Uterus (tissue), 4 donors: ENCODE measurements around the gene PLP2. TPM values are rescaled to one million over a fixed set of nuclear protein-coding genes. Genes with fewer than 3 reads are reported as not detected.
A peak's percentile ranks its signal among the peaks of the same experiment; 100 is the strongest.

Source experiments
- DNase-seq, 2 donors: peaks; one replicate each; pipeline ENCODE4 v3.0.0-alpha.2; 2019 to 2020
- H3K27ac ChIP-seq, 2 donors: fragments of 200-600 bp; sonication (generic); 1 replicate in 1 of 2; 2 replicates in 1 of 2; pipeline ENCODE4 v1.5.1; 2016 to 2018
- H3K27me3 ChIP-seq, 2 donors: fragments of 200-600 bp; sonication (generic); one replicate each; pipeline ENCODE4 v1.5.1; 2018 to 2019; ENCODE audit warnings: control low read depth in 1 of 2
- H3K36me3 ChIP-seq, 2 donors: fragments of 200-600 bp; sonication (generic); one replicate each; pipeline ENCODE4 v1.5.1; 2019; ENCODE audit warnings: control low read depth in 1 of 2
- H3K4me1 ChIP-seq, 2 donors: fragments of 200-600 bp; sonication (generic); one replicate each; pipeline ENCODE4 v1.5.1; 2018 to 2019; ENCODE audit warnings: control low read depth in 1 of 2
- H3K4me3 ChIP-seq, 2 donors: fragments of 200-600 bp; sonication (generic); 1 replicate in 1 of 2; 2 replicates in 1 of 2; pipeline ENCODE4 v1.5.1; 2018 to 2019; ENCODE audit warnings: mild to moderate bottlenecking in 1 of 2
- H3K9me3 ChIP-seq, 2 donors: fragments of 200-600 bp; sonication (generic); one replicate each; pipeline ENCODE4 v1.5.1; 2019; ENCODE audit warnings: control low read depth in 1 of 2
- CTCF ChIP-seq, 4 experiments: fragments of 200-600 bp in 2 of 4; fragments of 450-650 bp in 2 of 4; sonication (generic) in 2 of 4; IDR thresholded peaks; one replicate each; pipeline ENCODE4 v1.5.1; 2016 to 2019; ENCODE audit warnings: antibody characterized with exemption in 4 of 4, mild to moderate bottlenecking in 2 of 4, moderate library complexity in 1 of 4
- POLR2A ChIP-seq, 2 donors: fragments of 450-650 bp; IDR thresholded peaks; one replicate each; pipeline ENCODE4 v1.6.1; 2016; ENCODE audit warnings: antibody characterized with exemption in 2 of 2, mild to moderate bottlenecking in 1 of 2, moderate library complexity in 1 of 2
- intact Hi-C: fragments of 100-400 bp; cut with DNase I; formaldehyde crosslinking; loops from one replicate; pipeline ENCODE4 v1.15.1; 2023; ENCODE audit warnings: low total_unique reads
- total RNA-seq, 4 donors: library from RNA; depleted of rRNA in 3 of 4; stranded (reverse); fragments of >200 nt in 3 of 4; gene quantifications; one replicate each; pipeline versions ENCODE4 v1.1.0 to v1.2.4, GENCODE V29; 2014 to 2023
- donor health status: DM: yes; HTN: yes; CAD: no.

The PLP2 gene
- total RNA-seq, 4 donors from 2014 or later: 2.6 to 171 (median 23.3) TPM

DNA sequence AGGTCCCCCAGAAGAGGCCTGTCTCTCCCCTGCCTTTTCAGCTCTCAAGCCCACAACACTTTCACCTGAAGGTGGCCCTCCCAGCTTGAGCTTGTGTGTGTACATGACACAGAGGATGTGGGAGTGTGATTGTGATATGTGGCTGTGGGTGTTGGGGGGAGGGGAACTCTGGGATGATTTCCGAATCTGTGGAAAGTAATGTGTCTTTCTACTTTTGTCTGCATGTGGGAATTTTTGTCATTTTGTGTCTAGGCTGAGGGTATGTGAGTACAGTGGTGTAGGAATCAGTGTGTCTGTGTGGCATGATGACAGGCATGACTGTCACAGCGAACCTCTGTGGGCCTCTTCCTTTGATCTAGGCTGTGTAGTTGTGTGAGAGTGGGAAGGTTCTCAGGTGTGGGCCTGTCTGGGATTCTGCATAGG, 21.9 kb downstream of the PLP2 start:
- intact Hi-C loops: no loop called here
- no peaks in the 10 kb centered on the region for H3K36me3 ChIP-seq

GRCh38 chrX:49197543-49198087, 25.9 kb downstream of the PLP2 start:
- no peaks in the 10 kb centered on the region for H3K27me3 ChIP-seq
- TF ChIP-seq CTCF (IDR thresholded peaks at IDR 0.05): no peak
- no peak for TF ChIP-seq POLR2A (IDR thresholded peaks at IDR 0.05)
- no peak overlapping the region for H3K4me3 ChIP-seq
- intact Hi-C loops: no loop called here
- H3K27ac ChIP-seq: no peak overlapping the region
- no peaks in the 10 kb centered on the region for H3K36me3 ChIP-seq
- H3K9me3 ChIP-seq: no peaks in the 10 kb centered on the region
- H3K4me1 ChIP-seq: no peaks in the 10 kb centered on the region
- no peak for DNase-seq

More for the DNA sequence above, 21.9 kb downstream of the PLP2 start:
- H3K27me3 ChIP-seq: no peaks in the 10 kb centered on the region
- TF ChIP-seq CTCF (IDR thresholded peaks at IDR 0.05) (no peak), POLR2A (IDR thresholded peaks at IDR 0.05) (no peak)
- no peaks in the 10 kb centered on the region for H3K4me1 ChIP-seq
- H3K9me3 ChIP-seq: no peaks in the 10 kb centered on the region
- DNase-seq: no peak
- H3K4me3 ChIP-seq: no peak overlapping the region
- no peak overlapping the region for H3K27ac ChIP-seq

GRCh38 chrX:49198540-49199314, 27.0 kb downstream of the PLP2 start:
- intact Hi-C loops: no loop called here
- Histone ChIP-seq H3K9me3 (no peaks in the 10 kb centered on the region), H3K27me3 (no peaks in the 10 kb centered on the region), H3K4me3 (no peak overlapping the region), H3K27ac (no peak overlapping the region), H3K4me1 (no peaks in the 10 kb centered on the region), H3K36me3 (no peaks in the 10 kb centered on the region)
- DNase-seq: no peak
- TF ChIP-seq POLR2A (IDR thresholded peaks at IDR 0.05) (no peak), CTCF (IDR thresholded peaks at IDR 0.05) (no peak)

DNA sequence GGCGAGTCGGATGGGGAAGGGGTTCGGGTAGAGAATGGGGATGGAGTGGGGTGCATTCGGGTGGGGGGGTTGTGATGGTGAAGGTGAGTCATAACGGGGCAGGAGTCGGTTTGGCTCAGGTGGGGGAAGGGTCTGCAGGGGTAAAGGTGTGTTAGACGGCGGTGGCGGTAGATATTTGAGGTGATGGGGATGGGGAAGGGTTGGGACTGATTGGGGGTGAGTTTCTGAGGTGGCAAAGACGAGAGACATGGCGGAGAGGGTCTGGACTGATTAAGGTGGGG, 27.6 kb downstream of the PLP2 start:
- Histone ChIP-seq H3K36me3 (no peaks in the 10 kb centered on the region), H3K27ac (no peak overlapping the region), H3K27me3 (no peaks in the 10 kb centered on the region), H3K4me3 (no peak overlapping the region), H3K9me3 (no peaks in the 10 kb centered on the region), H3K4me1 (no peaks in the 10 kb centered on the region)
- intact Hi-C loops: no loop called here
- no peak for TF ChIP-seq POLR2A (IDR thresholded peaks at IDR 0.05)
- no peak for TF ChIP-seq CTCF (IDR thresholded peaks at IDR 0.05)
- no peak for DNase-seq

DNA sequence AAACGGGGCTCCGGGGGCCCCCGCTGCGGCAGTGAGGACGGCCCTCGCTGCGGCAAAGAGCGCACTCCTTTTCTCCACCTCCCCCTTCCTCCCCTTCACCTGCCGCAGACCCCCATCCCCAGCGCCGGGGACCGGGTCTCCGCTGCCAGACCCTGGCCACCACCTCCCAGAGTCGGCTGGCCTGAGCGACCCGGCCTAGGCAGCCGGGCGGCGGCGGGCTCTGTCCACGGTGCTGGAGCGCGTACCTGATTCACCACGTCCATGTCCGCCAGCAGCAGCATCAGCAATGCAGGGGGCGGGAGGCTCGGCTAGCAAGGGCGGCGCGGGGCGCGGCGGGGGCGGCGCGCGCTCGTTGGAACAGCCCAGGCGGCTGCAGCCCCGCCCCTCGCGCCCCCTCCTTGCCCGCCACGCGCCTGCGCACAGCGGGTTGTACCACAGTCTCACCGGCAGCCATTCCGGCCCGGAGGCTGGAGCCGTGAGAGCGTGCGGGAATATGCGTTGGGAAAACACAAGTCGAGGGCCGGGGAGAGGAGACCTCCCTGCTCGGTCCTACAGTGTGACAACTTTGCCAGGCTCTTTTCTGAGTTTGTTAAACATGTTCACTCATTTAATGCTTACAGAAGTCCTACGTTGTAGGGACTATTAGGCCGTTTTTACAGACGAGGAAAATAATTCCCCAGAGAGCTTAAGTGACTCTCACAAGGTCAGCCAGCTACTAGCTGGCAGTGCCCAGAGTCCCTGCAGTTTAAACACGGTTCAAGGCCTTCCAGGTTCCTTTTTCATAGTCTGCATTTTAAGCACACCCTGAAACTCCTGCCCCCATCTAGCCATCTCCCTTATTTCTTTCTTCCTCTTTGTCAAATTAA, 28.4 kb downstream of the PLP2 start, which contains the start of gene SYP:
Gene SYP (minus strand): TSS at position 288 of the 866 bp plus-strand sequence. CDS start 7 bp downstream, at position 281.
- TF ChIP-seq POLR2A (IDR thresholded peaks at IDR 0.05) (peak in 1 of 2 donors; percentile 67), CTCF (IDR thresholded peaks at IDR 0.05) (peak in 2 of 4 experiments; percentile 8 to 9)
- no peaks in the 10 kb centered on the region for H3K27me3 ChIP-seq
- H3K4me1 ChIP-seq: no peaks in the 10 kb centered on the region
- intact Hi-C loops: no loop called here
- H3K36me3 ChIP-seq: no peaks in the 10 kb centered on the region
- H3K27ac ChIP-seq: peak within 1 kb of the TSS in 1 of 2 donors; percentile 57
- H3K9me3 ChIP-seq: no peaks in the 10 kb centered on the region
- peak within 1 kb of the TSS in 1 of 2 donors; percentile 10 for H3K4me3 ChIP-seq
- peak; percentile 86 to 89 for DNase-seq
